ENCODE measurements around the gene CHST12.

Gene CHST12

GRCh38 chr7:2431260-2431867, 28.0 kb downstream of the CHST12 start:
- TF ChIP-seq, protein P1, sequence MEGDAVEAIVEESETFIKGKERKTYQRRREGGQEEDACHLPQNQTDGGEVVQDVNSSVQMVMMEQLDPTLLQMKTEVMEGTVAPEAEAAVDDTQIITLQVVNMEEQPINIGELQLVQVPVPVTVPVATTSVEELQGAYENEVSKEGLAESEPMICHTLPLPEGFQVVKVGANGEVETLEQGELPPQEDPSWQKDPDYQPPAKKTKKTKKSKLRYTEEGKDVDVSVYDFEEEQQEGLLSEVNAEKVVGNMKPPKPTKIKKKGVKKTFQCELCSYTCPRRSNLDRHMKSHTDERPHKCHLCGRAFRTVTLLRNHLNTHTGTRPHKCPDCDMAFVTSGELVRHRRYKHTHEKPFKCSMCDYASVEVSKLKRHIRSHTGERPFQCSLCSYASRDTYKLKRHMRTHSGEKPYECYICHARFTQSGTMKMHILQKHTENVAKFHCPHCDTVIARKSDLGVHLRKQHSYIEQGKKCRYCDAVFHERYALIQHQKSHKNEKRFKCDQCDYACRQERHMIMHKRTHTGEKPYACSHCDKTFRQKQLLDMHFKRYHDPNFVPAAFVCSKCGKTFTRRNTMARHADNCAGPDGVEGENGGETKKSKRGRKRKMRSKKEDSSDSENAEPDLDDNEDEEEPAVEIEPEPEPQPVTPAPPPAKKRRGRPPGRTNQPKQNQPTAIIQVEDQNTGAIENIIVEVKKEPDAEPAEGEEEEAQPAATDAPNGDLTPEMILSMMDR (IDR thresholded peaks at IDR 0.05; ENCODE audit: control insufficient read depth, extremely low read depth, insufficient read depth) = 0 out of 2 replicates have a peak, but pooled peaks have one; percentile 14
- H3K4me3 ChIP-seq (ENCODE audit: low read depth, low read length) = no peak overlapping the region
- no peak for DNase-seq (ENCODE audit: low read depth)

- H3K4me3 ChIP-seq (ENCODE audit: low read depth, low read length) = no peak overlapping the region
- TF ChIP-seq, protein P1 (IDR thresholded peaks at IDR 0.05; ENCODE audit: control insufficient read depth, extremely low read depth, insufficient read depth) = no peak
- DNase-seq (ENCODE audit: low read depth) = no peak
Observed at GRCh38 chr7:2432910-2433712, 29.7 kb downstream of the CHST12 start.

- no peak overlapping the region for H3K4me3 ChIP-seq (ENCODE audit: low read depth, low read length)
- no peak for DNase-seq (ENCODE audit: low read depth)
- TF ChIP-seq, protein P1 (IDR thresholded peaks at IDR 0.05; ENCODE audit: control insufficient read depth, extremely low read depth, insufficient read depth) = no peak
Observed at GRCh38 chr7:2433713-2434550, 30.5 kb downstream of the CHST12 start.

DNA sequence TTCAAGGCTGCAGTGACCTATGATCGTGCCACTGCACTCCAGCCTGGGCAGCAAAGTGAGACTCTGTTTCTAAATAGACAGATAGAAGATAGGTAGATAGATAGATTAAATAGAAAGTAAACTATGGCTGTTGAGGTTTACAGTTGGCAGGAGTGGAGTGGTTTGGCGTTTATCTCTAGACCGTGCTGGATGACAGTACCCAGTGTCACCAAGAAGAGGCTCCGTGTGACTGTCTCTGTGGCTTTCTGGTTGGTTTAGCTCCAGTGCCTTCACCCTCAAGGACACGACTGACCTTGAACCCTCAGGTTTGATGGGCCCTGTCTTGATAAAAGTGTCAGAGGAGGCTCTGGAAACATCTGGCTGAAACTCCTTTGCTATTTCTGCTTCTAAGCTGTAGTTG, 31.7 kb downstream of the CHST12 start:
- no peak for DNase-seq (ENCODE audit: low read depth)
- TF ChIP-seq, protein P1 (IDR thresholded peaks at IDR 0.05; ENCODE audit: control insufficient read depth, extremely low read depth, insufficient read depth) = no peak
- H3K4me3 ChIP-seq (ENCODE audit: low read depth, low read length) = no peak overlapping the region

- no peak overlapping the region for H3K4me3 ChIP-seq (ENCODE audit: low read depth, low read length)
- no peak for DNase-seq (ENCODE audit: low read depth)
- TF ChIP-seq, protein P1 (IDR thresholded peaks at IDR 0.05; ENCODE audit: control insufficient read depth, extremely low read depth, insufficient read depth) = no peak
Observed at GRCh38 chr7:2436341-2437104, 33.1 kb downstream of the CHST12 start.

GRCh38 chr7:2437136-2437535, 33.7 kb downstream of the CHST12 start:
- no peak for DNase-seq (ENCODE audit: low read depth)
- no peak overlapping the region for H3K4me3 ChIP-seq (ENCODE audit: low read depth, low read length)
- TF ChIP-seq, protein P1 (IDR thresholded peaks at IDR 0.05; ENCODE audit: control insufficient read depth, extremely low read depth, insufficient read depth) = no peak

Measured in LNCaP clone FGC (cell line).